Measurements from ENCODE around the gene SIK2.

DNA sequence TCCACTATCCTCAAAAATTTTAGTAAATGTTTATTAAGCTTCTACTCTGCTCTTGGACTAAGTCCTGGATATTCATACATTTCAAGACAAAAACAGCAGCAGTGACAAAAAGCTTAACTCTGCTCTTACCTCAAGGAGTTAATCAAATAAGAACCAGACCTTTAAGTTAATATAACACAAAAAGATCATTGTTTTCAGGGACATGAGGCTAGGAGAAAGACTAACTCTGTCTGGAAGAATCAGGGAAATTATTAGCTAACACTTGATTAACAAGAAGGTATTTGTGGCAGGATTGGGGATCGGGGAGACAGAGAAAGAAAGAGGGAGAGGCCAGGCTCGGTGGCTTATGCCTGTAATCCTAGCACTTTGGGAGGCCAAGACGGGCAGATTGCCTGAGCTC, 89.5 kb downstream of the SIK2 start:
- TF ChIP-seq POLR2AphosphoS5 (IDR thresholded peaks at IDR 0.05), result no peak
- TF ChIP-seq, protein P1, sequence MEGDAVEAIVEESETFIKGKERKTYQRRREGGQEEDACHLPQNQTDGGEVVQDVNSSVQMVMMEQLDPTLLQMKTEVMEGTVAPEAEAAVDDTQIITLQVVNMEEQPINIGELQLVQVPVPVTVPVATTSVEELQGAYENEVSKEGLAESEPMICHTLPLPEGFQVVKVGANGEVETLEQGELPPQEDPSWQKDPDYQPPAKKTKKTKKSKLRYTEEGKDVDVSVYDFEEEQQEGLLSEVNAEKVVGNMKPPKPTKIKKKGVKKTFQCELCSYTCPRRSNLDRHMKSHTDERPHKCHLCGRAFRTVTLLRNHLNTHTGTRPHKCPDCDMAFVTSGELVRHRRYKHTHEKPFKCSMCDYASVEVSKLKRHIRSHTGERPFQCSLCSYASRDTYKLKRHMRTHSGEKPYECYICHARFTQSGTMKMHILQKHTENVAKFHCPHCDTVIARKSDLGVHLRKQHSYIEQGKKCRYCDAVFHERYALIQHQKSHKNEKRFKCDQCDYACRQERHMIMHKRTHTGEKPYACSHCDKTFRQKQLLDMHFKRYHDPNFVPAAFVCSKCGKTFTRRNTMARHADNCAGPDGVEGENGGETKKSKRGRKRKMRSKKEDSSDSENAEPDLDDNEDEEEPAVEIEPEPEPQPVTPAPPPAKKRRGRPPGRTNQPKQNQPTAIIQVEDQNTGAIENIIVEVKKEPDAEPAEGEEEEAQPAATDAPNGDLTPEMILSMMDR (IDR thresholded peaks at IDR 0.05; ENCODE audit: poor library complexity, severe bottlenecking), result no peak
- TF ChIP-seq RAD21 (conservative IDR thresholded peaks at IDR 0.05), result no peak
- no peak for TF ChIP-seq EZH2 (IDR thresholded peaks at IDR 0.05; ENCODE audit: borderline replicate concordance, insufficient read depth, low read length, poor library complexity, severe bottlenecking)

Data from neural cell (in vitro differentiated cells).